ENCODE data around the gene GRAMD4.
"Not testable (repeated sequence)": the region's sequence is repeated elsewhere in the genome, so short reads cannot be mapped to it uniquely, and the experiment has no call there.

The GRAMD4 gene

DNA sequence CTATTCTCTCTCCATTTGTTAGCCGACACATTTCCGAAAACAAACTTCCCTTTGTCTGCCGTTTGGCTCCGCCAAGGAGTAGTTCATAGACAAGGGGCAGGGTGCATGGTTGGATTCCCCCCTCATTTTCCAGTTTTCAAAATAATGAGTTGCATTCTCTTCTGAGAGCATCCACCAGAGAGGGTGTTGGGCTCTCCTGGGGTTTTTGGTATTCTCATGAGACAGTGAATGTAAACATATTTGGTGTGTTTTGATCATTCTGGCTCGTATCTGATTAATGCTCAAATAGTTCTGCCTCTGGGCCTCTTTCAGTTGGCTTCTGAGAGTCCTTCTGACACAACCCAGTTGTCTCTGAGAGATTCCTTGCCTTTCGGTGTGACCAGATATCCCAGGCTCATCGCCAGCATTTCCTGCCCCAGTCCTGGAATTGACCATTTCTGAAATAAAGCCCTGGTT lies 21.7 kb downstream of the GRAMD4 start:
- no peak overlapping the region for H3K4me3 ChIP-seq (ENCODE audit: low read depth, low read length)
- TF ChIP-seq, protein P1, sequence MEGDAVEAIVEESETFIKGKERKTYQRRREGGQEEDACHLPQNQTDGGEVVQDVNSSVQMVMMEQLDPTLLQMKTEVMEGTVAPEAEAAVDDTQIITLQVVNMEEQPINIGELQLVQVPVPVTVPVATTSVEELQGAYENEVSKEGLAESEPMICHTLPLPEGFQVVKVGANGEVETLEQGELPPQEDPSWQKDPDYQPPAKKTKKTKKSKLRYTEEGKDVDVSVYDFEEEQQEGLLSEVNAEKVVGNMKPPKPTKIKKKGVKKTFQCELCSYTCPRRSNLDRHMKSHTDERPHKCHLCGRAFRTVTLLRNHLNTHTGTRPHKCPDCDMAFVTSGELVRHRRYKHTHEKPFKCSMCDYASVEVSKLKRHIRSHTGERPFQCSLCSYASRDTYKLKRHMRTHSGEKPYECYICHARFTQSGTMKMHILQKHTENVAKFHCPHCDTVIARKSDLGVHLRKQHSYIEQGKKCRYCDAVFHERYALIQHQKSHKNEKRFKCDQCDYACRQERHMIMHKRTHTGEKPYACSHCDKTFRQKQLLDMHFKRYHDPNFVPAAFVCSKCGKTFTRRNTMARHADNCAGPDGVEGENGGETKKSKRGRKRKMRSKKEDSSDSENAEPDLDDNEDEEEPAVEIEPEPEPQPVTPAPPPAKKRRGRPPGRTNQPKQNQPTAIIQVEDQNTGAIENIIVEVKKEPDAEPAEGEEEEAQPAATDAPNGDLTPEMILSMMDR (IDR thresholded peaks at IDR 0.05; ENCODE audit: low read depth, low read length) = no peak

DNA sequence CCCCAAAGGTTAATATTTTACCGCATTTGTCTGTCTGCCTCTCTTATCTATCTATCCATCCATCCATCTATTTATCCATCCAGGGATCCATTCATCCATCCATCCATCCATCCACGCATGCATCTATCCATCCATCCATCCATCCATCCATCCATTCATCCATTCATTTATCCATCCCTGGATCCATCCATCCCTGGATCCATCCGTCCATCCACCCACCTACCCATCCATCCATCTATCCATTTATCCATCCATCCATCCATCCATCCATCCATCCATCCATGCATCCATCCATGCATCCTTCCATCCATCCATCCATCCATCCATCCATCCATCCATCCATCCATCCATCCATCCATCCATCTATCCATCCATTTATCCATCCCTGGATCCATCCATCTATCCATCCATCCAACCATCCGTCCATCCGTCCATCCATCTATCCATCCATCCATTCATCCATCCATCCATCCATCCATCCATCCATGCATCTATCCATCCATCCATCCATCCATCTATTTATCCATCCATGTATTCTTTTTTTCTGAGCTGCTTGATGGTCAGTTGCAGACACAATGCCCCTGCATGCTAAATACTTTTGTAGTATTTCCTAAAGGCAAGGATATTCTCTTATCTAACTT lies 22.8 kb downstream of the GRAMD4 start:
- not testable (repeated sequence) for H3K4me3 ChIP-seq (ENCODE audit: low read depth, low read length)

DNA sequence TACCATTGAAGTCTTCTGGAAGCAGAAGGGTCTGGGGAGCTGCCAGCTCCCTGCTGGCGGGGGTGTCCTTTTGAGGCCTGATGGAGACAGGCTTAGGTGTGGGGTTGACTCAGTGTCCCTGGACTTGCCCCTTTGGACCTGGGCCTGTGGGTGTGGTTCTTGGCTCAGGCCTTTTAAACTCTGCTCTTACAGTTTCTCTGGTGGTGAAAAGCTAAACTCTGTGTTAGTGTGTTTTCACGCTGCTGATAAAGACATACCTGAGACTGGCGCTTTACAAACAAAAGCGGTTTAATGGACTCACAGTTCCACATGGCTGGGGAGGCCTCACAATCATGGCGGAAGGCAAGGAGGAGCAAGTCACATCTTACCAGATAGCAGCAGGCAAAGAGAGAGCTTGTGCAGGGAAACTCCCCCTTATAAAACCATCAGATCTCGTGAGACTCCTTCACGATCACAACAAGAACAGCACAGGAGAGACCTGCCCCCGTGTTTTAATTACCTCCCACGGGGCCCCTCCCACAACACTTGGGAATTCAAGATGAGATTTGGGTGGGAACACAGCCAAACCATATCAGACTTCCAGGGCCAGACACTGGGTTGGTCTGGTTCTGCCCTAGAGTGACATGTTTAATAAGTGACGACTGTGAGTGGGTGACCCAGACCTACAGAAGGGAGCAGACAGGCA lies 26.5 kb downstream of the GRAMD4 start:
- TF ChIP-seq, protein P1 (IDR thresholded peaks at IDR 0.05; ENCODE audit: low read depth, low read length) = no peak
- no peak overlapping the region for H3K4me3 ChIP-seq (ENCODE audit: low read depth, low read length)

DNA sequence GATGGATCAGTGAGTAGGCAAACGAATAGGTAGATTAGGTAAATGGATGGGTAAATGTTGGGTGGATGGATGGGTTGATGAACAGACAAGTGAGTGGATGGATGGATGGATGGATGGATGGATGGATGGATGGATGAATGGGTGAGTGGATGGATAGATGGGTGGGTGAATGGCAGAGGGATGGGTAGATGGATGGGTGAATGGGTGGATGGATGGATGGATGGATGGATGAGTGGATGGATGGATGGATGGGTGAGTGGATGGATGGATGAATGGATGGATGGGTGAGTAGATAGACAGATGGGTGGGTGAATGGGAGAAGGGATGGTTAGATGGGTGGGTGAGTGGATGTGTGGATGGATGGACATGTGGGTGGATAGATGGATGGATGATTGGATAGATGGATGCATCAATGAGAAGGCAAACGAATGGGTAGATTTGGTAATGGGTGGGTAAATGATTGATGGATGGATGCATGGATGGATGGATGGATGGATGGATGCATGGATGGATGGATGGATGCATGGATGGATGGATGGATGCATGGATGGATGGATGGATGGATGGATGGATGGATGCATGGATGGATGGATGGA lies 28.1 kb downstream of the GRAMD4 start:
- not testable (repeated sequence) for H3K4me3 ChIP-seq (ENCODE audit: low read depth, low read length)

DNA sequence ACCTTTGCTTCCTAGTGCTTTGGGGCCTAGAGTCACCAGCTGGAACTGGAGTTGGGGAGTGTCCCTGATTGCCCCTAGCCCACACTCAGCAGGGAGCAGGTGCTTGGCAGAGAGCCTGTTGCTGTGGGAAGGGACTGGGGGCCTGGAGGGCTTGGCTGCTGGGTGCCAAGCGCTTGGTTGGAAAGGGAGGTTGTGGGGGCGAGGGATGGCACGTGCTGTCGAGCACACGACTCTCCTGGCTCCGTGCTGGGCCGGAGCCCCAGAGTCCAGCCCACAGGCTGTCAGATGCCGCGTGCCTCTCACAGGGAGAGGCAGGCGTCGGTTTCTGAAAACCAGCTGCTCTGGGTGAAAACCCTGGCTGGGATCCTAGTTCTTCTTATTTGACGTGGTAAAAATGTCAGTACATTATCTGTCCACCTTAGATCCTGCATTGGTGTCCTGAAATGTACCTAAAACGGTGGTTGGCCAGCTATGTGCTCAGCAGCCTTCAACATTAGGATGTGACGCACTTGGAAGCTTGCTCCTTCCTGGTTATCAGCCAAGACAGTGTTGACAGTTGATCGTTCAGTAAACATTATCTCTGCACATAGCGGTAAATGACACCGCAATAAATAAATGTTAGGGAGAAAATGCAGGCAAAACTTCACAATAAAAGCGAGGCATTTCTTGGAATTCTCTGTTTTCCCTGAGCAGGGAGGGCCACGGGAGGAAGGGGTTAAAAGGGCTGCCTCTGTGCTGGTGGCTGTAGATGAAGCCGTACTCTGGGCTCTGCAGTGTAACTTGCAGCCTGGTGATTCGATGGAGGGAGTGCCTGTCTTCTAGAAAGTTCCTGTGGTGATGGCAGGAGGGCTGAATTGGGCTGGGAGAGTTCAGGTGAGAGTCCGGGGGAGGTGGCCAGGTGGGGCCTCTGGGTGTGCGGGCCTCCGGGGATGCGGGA lies 29.2 kb downstream of the GRAMD4 start:
- no peak overlapping the region for H3K4me3 ChIP-seq (ENCODE audit: low read depth, low read length)
- TF ChIP-seq, protein P1 (IDR thresholded peaks at IDR 0.05; ENCODE audit: low read depth, low read length) = no peak

DNA sequence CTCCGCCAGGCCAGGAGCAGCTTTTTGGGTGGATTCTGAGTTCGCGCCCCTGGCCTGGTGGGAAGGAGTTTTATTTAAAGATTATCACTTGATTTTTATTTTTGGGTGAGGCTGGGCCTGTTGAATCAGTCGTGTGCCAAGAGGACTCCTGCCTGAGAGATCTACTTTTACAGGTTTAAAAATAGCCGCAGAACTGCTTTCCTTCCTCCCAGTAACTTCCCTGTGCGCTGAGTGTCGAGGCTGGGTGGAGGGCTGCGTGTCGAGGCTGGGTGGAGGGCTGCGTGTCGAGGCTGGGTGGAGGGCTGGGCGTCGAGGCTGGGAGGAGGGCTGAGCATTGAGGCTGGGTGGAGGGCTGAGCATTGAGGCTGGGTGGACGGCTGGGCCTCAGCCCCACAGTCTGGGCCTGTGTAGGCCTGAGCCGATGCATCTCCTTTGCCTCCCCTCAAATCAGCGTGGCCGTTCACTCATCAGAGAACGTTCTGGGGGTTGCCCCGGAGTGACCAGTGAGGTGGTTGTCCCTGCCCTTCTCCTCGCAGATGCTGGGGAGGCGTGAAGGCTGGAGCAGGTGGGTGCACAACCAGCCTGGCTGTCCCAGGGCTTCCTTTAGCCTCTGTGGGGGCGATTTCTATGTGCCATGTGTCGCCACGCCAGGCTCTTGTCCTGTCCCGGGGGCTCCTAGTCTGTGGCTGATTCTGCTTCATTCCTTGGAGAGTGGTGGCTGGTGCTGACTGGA lies 30.1 kb downstream of the GRAMD4 start:
- no peak overlapping the region for H3K4me3 ChIP-seq (ENCODE audit: low read depth, low read length)
- TF ChIP-seq, protein P1 (IDR thresholded peaks at IDR 0.05; ENCODE audit: low read depth, low read length) = no peak

DNA sequence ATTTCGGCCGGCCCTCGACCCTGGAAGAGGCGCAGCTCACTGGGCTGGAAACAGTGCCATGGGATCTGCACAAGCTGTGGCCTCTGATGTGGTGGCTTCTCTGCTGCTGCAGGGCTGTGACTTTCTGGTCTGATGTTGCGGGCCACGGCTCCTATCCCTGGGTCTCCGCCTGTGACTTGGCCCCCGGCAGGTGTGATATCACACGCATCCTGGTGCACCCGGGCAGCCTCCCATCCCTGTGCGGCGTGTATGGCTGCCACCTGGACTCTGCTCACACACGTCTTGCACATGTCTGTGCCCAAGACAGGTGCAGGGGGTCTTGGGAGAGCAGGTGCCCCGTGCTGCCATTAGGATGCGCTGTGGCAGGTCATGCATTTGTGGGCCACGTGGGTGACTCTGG lies 31.1 kb downstream of the GRAMD4 start:
- TF ChIP-seq, protein P1 (IDR thresholded peaks at IDR 0.05; ENCODE audit: low read depth, low read length) = no peak
- H3K4me3 ChIP-seq (ENCODE audit: low read depth, low read length) = no peak overlapping the region
